Erythroblast (primary cell): ENCODE results near the gene KCNT1.

Source experiments
- GATA1 ChIP-seq: IDR thresholded peaks from 2 replicates; pipeline ENCODE4 v1.6.1; 2011; ENCODE audit warnings: low read depth, mild to moderate bottlenecking, control low read depth, low read length, moderate library complexity
- POLR2A ChIP-seq: IDR thresholded peaks from 2 replicates; pipeline ENCODE4 v1.6.1; 2011; ENCODE audit warnings: mild to moderate bottlenecking, low read length

DNA sequence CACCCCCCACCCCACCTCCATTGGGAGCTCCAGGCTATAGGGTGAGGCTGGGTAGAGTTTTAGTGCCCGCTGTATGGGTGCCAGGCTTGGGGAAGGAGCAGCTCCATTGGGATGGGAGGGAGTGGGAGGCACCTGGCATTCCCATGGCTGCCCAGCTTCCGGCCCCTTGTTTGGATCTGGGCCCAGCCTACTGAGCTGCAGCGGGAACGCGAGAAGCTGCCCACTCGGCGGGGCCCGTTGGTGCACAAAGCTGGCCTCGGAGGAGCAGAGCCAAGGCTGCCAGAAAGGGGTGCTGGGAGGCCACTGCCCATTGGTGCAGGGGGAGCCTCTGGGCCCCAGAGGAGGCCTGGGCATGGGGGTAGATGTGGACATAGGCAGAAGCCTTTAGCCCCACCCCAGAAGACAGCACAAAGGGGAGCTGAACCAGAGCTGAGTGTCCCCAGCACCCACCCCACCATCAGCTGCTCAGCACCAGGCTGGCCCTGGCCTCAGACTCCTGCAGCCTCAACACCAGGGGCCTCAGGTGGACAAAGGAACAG, 34.5 kb upstream of the KCNT1 start:
- TF ChIP-seq GATA1, result no peak
- TF ChIP-seq POLR2A, result no peak
